Smooth muscle cell (in vitro differentiated cells): Measurements from ENCODE around the gene E4F1. TPM values are rescaled to one million over a fixed set of nuclear protein-coding genes. Genes with fewer than 3 reads are reported as not detected.

ENCODE experiments used
- DNase-seq: peaks from one replicate; lab custom pipeline; 2025; ENCODE audit not compliant: unreplicated experiment; lab: John Stamatoyannopoulos, UW
- H2AFZ ChIP-seq: fragments of 200-600 bp; sonication (generic); 2 replicates; pipeline ENCODE4 v1.6.0; 2016; ENCODE audit warnings: antibody characterized with exemption, low read depth, mild to moderate bottlenecking
- H3F3A ChIP-seq: fragments of 200-600 bp; sonication (generic); 2 replicates; pipeline ENCODE4 v1.6.0; 2017; ENCODE audit warnings: antibody characterized with exemption, low read depth
- H3K27ac ChIP-seq: fragments of 200-600 bp; sonication (generic); 2 replicates; pipeline ENCODE4 v1.5.1; 2016; ENCODE audit warnings: low read depth, mild to moderate bottlenecking
- H3K27me3 ChIP-seq: fragments of 200-600 bp; sonication (generic); 2 replicates; pipeline ENCODE4 v1.6.1; 2016; ENCODE audit warnings: low read depth, mild to moderate bottlenecking
- H3K36me3 ChIP-seq: fragments of 200-600 bp; sonication (generic); 2 replicates; pipeline ENCODE4 v1.5.1; 2016; ENCODE audit warnings: low read depth
- H3K4me1 ChIP-seq: fragments of 200-600 bp; sonication (generic); 2 replicates; pipeline ENCODE4 v1.5.1; 2016; ENCODE audit warnings: low read depth
- H3K4me2 ChIP-seq: fragments of 200-600 bp; sonication (generic); 2 replicates; pipeline ENCODE4 v1.6.0; 2016; ENCODE audit warnings: mild to moderate bottlenecking
- H3K4me3 ChIP-seq: fragments of 200-600 bp; sonication (generic); 2 replicates; pipeline ENCODE4 v1.5.1; 2016; ENCODE audit warnings: mild to moderate bottlenecking
- H3K79me2 ChIP-seq: fragments of 200-600 bp; sonication (generic); 2 replicates; pipeline ENCODE4 v1.6.0; 2016; ENCODE audit warnings: low read depth, mild to moderate bottlenecking
- H3K9ac ChIP-seq: fragments of 200-600 bp; sonication (generic); 2 replicates; pipeline ENCODE4 v1.6.0; 2016; ENCODE audit warnings: low read depth
- H3K9me3 ChIP-seq: fragments of 200-600 bp; sonication (generic); replicated peaks from 2 replicates; pipeline ENCODE4 v1.5.1; 2016; ENCODE audit warnings: low read depth
- H4K20me1 ChIP-seq: fragments of 200-600 bp; sonication (generic); 2 replicates; pipeline ENCODE4 v1.6.0; 2016; ENCODE audit warnings: low read depth
- WGBS: methylation state at CpG from one replicate; pipeline ENCODE4 v1.1.7; 2016; ENCODE audit warnings: low lambda C conversion rate; 5-methylcytosine and 5-hydroxymethylcytosine counted together
- polyA plus RNA-seq: library from polyadenylated mRNA; unstranded; fragments of >200 nt; fragmentation: Nextera tagmentation; extraction: Ambion mirVana; gene quantifications from 2 replicates; pipeline ENCODE4 v1.2.1, GENCODE V29; 2016
- total RNA-seq: library from RNA; depleted of rRNA; stranded (reverse); fragments of >200 nt; gene quantifications from 2 replicates; pipeline ENCODE4 v1.2.3, GENCODE V29; 2014
- TF ChIP-seq, protein P1 (sequence below): fragments of 200-600 bp; sonication (generic); IDR thresholded peaks from 2 replicates; pipeline ENCODE4 v1.5.1; 2017; ENCODE audit warnings: borderline replicate concordance, mild to moderate bottlenecking, antibody characterized with exemption; ENCODE audit not compliant: insufficient read depth, poor library complexity, severe bottlenecking

E4F1 gene
- total and polyA plus RNA-seq, 2 experiments from 2014 or later = 12.1 to 22.4 TPM

DNA sequence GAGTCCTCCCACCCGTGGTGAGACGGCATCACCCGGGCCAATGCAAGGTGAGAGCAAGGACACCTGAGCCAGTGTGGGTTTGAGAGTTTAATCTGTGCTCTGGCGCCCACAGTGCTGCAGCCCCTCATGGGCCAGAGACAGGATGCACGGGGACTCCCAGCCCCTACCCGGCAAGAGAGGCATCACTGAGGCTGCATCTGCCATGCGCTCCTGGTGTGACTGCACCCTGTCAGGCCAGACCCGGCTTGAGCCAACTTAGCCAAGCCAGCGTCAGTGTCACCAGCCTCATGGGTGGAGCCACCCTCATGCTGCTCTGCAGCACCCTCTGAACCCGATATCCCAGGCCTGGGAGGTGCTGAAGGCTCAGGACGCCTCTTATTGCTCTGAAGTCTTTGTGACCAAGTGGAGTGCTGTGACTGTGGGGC lies 11.5 kb upstream of the E4F1 start:
- Histone ChIP-seq H3K4me2 (no peak overlapping the region), H3K36me3 (no peaks in the 10 kb centered on the region)

DNA sequence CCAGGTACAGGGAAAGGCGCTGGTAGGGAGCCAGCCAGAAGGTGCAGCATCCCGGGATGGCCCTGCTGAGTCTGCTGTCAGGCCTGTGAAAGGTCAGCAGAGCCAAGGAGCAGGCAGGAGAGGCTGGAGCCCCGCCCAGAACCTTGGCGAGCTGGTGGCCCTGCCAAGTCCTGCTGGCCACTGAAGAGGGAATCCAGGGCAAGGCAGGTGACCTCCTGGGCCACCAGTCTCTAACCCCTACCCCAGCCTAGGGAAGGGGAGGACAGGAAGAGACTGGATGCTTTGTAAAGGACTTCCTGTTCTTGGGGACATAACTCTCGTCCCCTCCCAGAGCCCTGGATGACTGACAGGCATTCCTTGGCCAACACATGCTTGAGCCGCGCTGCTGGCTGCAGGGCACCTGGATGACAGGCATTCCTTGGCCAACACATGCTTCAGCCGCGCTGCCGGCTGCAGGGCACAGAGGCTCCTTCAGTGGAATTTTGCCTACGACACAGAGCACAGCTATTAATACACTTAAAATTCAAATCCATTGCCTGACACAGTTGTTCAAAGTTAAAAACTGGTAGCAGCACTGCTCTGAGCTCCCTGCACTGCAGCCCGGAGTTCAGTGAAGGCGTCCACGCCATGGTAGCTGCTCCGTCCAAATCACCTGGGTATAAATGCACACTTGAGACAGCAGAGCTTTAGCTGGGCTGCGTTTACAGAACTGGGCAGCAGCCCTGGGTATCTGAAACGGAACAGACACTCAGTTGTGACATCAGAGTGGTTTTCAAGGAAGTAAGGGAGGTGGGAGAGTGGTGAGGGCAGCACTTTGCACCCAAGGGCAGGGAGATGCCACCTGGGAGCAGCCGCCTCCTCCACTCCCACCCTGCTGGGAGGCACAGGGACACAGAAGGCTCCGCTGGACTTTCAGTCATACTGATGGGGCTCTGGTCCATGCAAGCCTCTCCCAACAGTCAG lies 10.7 kb upstream of the E4F1 start:
- Histone ChIP-seq H3K36me3 (no peaks in the 10 kb centered on the region), H4K20me1 (peaks cover 15% of the 10 kb centered on the region), H3K4me2 (peak overlapping the region; percentile 99), H2AFZ (no peak overlapping the region), H3K9me3 (no peaks in the 10 kb centered on the region), H3K27me3 (no peaks in the 10 kb centered on the region), H3K4me3 (peak overlapping the region; percentile 90), H3K79me2 (peaks cover 19% of the 10 kb centered on the region), H3F3A (no peaks in the 10 kb centered on the region), H3K27ac (no peak overlapping the region), H3K9ac (peak overlapping the region; percentile 81), H3K4me1 (peaks cover 13% of the 10 kb centered on the region)
- whole genome bisulfite sequencing = 85% methylated on average over 19 of the region's 19 CpGs
- no peak for DNase-seq
- TF ChIP-seq, protein P1, sequence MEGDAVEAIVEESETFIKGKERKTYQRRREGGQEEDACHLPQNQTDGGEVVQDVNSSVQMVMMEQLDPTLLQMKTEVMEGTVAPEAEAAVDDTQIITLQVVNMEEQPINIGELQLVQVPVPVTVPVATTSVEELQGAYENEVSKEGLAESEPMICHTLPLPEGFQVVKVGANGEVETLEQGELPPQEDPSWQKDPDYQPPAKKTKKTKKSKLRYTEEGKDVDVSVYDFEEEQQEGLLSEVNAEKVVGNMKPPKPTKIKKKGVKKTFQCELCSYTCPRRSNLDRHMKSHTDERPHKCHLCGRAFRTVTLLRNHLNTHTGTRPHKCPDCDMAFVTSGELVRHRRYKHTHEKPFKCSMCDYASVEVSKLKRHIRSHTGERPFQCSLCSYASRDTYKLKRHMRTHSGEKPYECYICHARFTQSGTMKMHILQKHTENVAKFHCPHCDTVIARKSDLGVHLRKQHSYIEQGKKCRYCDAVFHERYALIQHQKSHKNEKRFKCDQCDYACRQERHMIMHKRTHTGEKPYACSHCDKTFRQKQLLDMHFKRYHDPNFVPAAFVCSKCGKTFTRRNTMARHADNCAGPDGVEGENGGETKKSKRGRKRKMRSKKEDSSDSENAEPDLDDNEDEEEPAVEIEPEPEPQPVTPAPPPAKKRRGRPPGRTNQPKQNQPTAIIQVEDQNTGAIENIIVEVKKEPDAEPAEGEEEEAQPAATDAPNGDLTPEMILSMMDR = no peak

More for the DNA sequence above, 11.5 kb upstream of the E4F1 start:
- no peak overlapping the region for H3K9ac ChIP-seq
- H3F3A ChIP-seq = no peaks in the 10 kb centered on the region
- H3K4me3 ChIP-seq = no peak overlapping the region
- DNase-seq = no peak
- no peak overlapping the region for H2AFZ ChIP-seq
- TF ChIP-seq, protein P1 = no peak
- H3K9me3 ChIP-seq = no peaks in the 10 kb centered on the region
- H3K27me3 ChIP-seq = no peaks in the 10 kb centered on the region
- 96% methylated on average over 11 of the region's 11 CpGs for WGBS
- H4K20me1 ChIP-seq = peaks cover 15% of the 10 kb centered on the region
- H3K27ac ChIP-seq = no peak overlapping the region
- peaks cover 13% of the 10 kb centered on the region for H3K4me1 ChIP-seq
- peaks cover 19% of the 10 kb centered on the region for H3K79me2 ChIP-seq

DNA sequence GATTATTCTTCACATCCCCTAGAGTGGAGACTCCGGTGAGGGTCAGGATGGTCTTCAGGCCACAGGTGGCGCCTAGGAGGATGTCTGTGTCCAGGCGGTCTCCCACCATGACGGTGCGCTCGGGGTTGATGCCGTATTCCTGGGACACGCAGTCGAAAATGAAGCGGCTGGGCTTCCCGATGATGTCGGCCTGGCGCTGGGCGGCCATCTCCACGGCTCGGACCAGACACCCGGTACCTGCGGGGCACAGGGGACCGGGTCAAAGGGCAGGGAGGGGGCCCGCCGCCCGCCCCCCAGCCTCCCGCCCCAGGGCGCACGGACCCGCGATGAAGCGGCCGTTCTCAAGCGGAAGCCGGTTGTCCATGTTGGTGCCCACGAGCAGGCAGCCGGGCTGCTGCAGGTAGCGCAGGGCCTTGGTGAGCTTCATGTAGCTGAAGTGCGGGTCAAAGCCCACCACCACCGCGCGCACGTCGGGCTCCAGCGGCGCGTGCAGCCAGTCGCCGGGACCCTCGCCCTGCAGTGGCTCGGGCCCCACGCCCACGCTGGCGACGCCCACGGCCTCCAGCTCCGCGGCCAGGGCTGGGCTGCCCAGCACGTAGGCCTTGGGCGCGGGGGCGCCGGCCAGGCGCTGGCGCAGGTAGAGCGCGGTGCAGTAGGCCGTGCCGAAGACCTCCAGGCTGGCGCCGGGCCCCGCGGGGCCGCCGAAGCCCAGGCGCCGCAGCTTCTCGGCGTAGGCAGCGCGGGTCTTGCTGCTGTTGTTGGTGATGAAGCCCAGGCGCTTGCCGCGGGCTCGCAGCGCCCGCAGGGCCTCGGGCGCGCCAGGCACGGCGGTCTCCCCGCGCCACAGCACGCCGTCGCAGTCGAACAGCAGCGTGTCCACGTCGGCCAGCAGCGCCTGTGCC lies 9.3 kb upstream of the E4F1 start:
- H3K36me3 ChIP-seq = no peaks in the 10 kb centered on the region
- peak overlapping the region; percentile 90 for H3K4me3 ChIP-seq
- 1% methylated on average over 74 of the region's 98 CpGs for WGBS
- H3K4me1 ChIP-seq = peaks cover 13% of the 10 kb centered on the region
- H4K20me1 ChIP-seq = peaks cover 15% of the 10 kb centered on the region
- no peaks in the 10 kb centered on the region for H3F3A ChIP-seq
- H3K27me3 ChIP-seq = no peaks in the 10 kb centered on the region
- peak overlapping the region; percentile 81 for H3K9ac ChIP-seq
- peaks cover 19% of the 10 kb centered on the region for H3K79me2 ChIP-seq
- TF ChIP-seq, protein P1 = no peak
- H3K4me2 ChIP-seq = peak overlapping the region; percentile 99
- H3K9me3 ChIP-seq = no peaks in the 10 kb centered on the region
- no peak overlapping the region for H2AFZ ChIP-seq
- no peak for DNase-seq
- peak overlapping the region; percentile 60 for H3K27ac ChIP-seq
